Loucy (cell line): ENCODE data around the gene KIF13A.

ENCODE experiments used
- H2AFZ ChIP-seq: fragments of 200-600 bp; sonication (generic); 2 replicates; pipeline ENCODE4 v1.6.0; 2016; ENCODE audit warnings: antibody characterized with exemption, mild to moderate bottlenecking, low read length, moderate library complexity
- H3F3A ChIP-seq: fragments of 200-600 bp; 2 replicates; pipeline ENCODE4 v1.6.0; 2016; ENCODE audit warnings: antibody characterized with exemption, low read depth, mild to moderate bottlenecking
- H3K27me3 ChIP-seq: fragments of 200-600 bp; sonication (generic); 2 replicates; pipeline ENCODE4 v1.6.1; 2014; ENCODE audit warnings: low read length, mild to moderate bottlenecking; ENCODE audit not compliant: insufficient read depth, poor library complexity, severe bottlenecking
- H3K36me3 ChIP-seq: fragments of 200-600 bp; sonication (generic); 2 replicates; pipeline ENCODE4 v1.6.1; 2016; ENCODE audit warnings: low read length; ENCODE audit not compliant: insufficient read depth
- H3K4me1 ChIP-seq: fragments of 200-600 bp; sonication (generic); 2 replicates; pipeline ENCODE4 v1.5.1; 2014; ENCODE audit warnings: low read length, mild to moderate bottlenecking; ENCODE audit not compliant: insufficient read depth, poor library complexity, severe bottlenecking
- H3K4me2 ChIP-seq: fragments of 200-600 bp; sonication (generic); 2 replicates; pipeline ENCODE4 v1.6.0; 2014; ENCODE audit warnings: antibody characterized with exemption, low read length, low read depth, mild to moderate bottlenecking; ENCODE audit not compliant: poor library complexity, severe bottlenecking
- H3K4me3 ChIP-seq: fragments of 200-600 bp; sonication (generic); 2 replicates; pipeline ENCODE4 v1.5.1; 2014; ENCODE audit warnings: low read length, mild to moderate bottlenecking, mixed read lengths; ENCODE audit not compliant: poor library complexity, severe bottlenecking
- H3K79me2 ChIP-seq: fragments of 200-600 bp; sonication (generic); 2 replicates; pipeline ENCODE4 v1.6.1; 2014; ENCODE audit warnings: low read length; ENCODE audit not compliant: insufficient read depth
- H3K9ac ChIP-seq: fragments of 200-600 bp; sonication (generic); 2 replicates; pipeline ENCODE4 v1.6.0; 2014; ENCODE audit warnings: mild to moderate bottlenecking, low read depth, low read length, moderate library complexity; ENCODE audit not compliant: poor library complexity, severe bottlenecking
- H3K9me2 ChIP-seq: fragments of 200-600 bp; sonication (generic); replicated peaks from 2 replicates; pipeline ENCODE4 v1.6.1; 2016; ENCODE audit warnings: low read depth, low read length, mixed read lengths
- H3K9me3 ChIP-seq: fragments of 200-600 bp; sonication (generic); 2 replicates; pipeline ENCODE4 v1.6.1; 2014; ENCODE audit warnings: mild to moderate bottlenecking, antibody characterized with exemption, low read length, low read depth; ENCODE audit not compliant: insufficient read depth
- H4K20me1 ChIP-seq: fragments of 200-600 bp; sonication (generic); 2 replicates; pipeline ENCODE4 v1.6.0; 2014; ENCODE audit warnings: antibody characterized with exemption, low read length, mild to moderate bottlenecking; ENCODE audit not compliant: insufficient read depth, poor library complexity, severe bottlenecking
- CTCF ChIP-seq: fragments of 200-600 bp; sonication (generic); conservative IDR thresholded peaks from 2 replicates; pipeline ENCODE4 v1.5.1; 2014; ENCODE audit warnings: mild to moderate bottlenecking, antibody characterized with exemption, low read length
- EZH2phosphoT487 ChIP-seq: fragments of 200-600 bp; IDR thresholded peaks from 2 replicates; pipeline ENCODE4 v1.6.1; 2018; ENCODE audit warnings: antibody characterized with exemption, mild to moderate bottlenecking, moderate library complexity, borderline replicate concordance

KIF13A gene

GRCh38 chr6:17856306-17856705, 131.1 kb downstream of the KIF13A start:
- no peaks in the 10 kb centered on the region for H3K4me1 ChIP-seq
- H3F3A ChIP-seq = no peaks in the 10 kb centered on the region
- no peaks in the 10 kb centered on the region for H3K36me3 ChIP-seq
- no peaks in the 10 kb centered on the region for H3K79me2 ChIP-seq
- no peaks in the 10 kb centered on the region for H3K9me3 ChIP-seq
- no peak overlapping the region for H3K4me3 ChIP-seq
- H3K27me3 ChIP-seq = no peaks in the 10 kb centered on the region
- no peak overlapping the region for H2AFZ ChIP-seq
- no peaks in the 10 kb centered on the region for H4K20me1 ChIP-seq
- TF ChIP-seq EZH2phosphoT487 (no peak), CTCF (no peak)
- no peak overlapping the region for H3K9ac ChIP-seq
- no peaks in the 10 kb centered on the region for H3K9me2 ChIP-seq
- H3K4me2 ChIP-seq = no peak overlapping the region

GRCh38 chr6:17855381-17855780, 132.1 kb downstream of the KIF13A start:
- no peaks in the 10 kb centered on the region for H4K20me1 ChIP-seq
- no peaks in the 10 kb centered on the region for H3K36me3 ChIP-seq
- no peaks in the 10 kb centered on the region for H3K79me2 ChIP-seq
- no peak for TF ChIP-seq CTCF
- TF ChIP-seq EZH2phosphoT487 = no peak
- H3K4me3 ChIP-seq = no peak overlapping the region
- H3K4me1 ChIP-seq = no peaks in the 10 kb centered on the region
- no peaks in the 10 kb centered on the region for H3K9me2 ChIP-seq
- no peaks in the 10 kb centered on the region for H3K27me3 ChIP-seq
- no peaks in the 10 kb centered on the region for H3K9me3 ChIP-seq
- no peaks in the 10 kb centered on the region for H3F3A ChIP-seq
- H3K4me2 ChIP-seq = no peak overlapping the region
- no peak overlapping the region for H2AFZ ChIP-seq
- no peak overlapping the region for H3K9ac ChIP-seq

GRCh38 chr6:17853533-17853932, 133.9 kb downstream of the KIF13A start:
- Histone ChIP-seq H3K4me2 (no peak overlapping the region), H3K27me3 (no peaks in the 10 kb centered on the region), H3K79me2 (no peaks in the 10 kb centered on the region), H3K9me2 (no peaks in the 10 kb centered on the region), H3K4me3 (no peak overlapping the region), H3K4me1 (no peaks in the 10 kb centered on the region), H2AFZ (no peak overlapping the region), H3F3A (no peaks in the 10 kb centered on the region), H4K20me1 (no peaks in the 10 kb centered on the region), H3K36me3 (no peaks in the 10 kb centered on the region), H3K9me3 (no peaks in the 10 kb centered on the region), H3K9ac (no peak overlapping the region)
- TF ChIP-seq EZH2phosphoT487 = no peak
- no peak for TF ChIP-seq CTCF
